HG03354 (cell line): ENCODE measurements around the gene ZNF135.

Source experiments
- ATAC-seq: cut with Tn5 transposase; IDR thresholded peaks from one replicate; pipeline ENCODE4 v1.9.1; 2021; ENCODE audit warnings: mild to moderate bottlenecking; ENCODE audit not compliant: unreplicated experiment, poor library complexity, severe bottlenecking

ZNF135 gene

DNA sequence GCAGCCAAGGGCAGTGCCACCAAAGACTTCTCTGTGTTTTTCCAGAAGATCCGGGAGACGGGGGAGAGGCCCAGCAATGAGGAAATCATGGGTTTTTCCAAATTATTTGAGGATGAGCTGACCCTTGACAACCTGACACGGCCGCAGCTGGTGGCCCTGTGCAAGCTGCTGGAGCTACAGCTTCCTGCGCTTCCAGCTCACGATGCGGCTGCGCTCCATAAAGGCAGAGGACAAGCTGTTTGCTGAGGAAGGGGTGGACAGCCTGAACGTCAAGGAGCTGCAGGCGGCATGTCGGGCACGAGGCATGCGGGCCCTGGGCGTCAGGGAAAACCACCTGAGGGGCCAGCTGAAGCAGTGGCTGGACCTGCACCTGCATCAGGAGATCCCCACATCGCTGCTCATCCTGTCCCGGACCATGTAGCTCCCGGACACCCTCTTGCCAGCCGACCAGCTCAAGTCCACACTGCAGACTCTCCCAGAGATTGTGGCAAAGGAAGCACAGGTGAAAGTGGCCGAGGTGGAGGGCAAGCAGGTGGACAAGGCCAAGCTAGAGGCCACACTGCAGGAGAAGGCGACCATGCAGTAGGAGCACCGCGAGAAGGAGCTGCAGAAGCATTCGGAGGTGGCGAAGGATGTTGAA is 13.6 kb upstream of the ZNF135 start:
- ATAC-seq = no peak

DNA sequence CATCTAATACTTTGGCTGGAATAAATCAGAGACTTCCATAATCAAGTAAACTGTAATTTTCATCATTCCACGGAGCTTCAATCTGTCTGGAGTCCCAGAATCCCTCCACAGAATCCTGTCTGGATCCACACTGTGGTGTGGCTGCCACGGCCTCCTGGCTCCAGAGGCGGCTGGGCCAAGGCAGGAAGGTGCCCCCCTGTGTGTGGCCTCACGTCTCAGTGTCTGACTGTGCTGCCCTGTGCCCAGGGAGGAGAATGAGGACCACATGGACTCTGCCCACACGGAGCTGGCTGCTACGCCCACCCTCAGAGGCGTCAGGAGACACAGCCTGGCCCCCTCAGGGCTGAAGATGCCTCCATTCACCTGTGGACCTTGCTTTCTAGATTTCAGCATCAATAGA is 12.2 kb upstream of the ZNF135 start:
- no peak for ATAC-seq

DNA sequence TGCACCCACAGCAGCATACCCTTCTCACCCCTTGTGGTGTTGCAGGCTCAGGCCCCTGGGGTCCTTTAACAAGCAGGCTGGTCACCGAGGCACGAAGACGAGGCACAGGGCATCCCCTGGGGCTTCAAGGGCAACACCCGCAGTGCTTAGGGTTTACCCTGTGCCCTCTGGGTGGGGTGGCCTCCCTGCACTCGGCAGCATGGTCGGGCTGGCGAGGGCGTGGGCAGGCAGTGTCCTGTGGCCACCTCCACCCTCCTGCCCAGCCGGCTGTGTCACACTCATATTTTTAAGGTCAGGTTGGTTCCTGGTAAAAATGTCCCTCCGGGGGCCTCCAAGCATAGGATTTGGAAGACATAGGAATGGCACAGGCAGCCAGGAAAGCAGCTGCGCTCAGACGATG is 11.4 kb upstream of the ZNF135 start:
- ATAC-seq = no peak

DNA sequence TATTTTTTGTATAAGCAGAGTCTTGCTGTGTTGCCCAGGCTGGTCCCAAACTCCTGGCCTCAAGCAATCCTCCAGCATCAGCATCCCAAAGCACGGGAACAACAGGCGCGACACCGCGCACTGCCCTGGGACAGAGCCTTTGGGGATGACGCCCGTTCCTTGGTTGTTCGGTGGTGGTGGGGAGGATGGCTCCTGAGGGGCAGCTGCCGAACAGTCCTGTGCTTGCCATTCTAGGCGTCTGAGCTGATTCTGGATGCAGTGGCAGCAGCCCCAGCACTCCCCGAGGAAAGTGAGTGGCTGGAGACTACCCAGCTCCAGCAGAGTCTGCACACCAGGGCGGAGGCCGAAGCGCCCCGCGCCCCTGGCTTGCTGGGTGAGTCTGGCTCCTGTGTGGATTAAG is 6.8 kb upstream of the ZNF135 start:
- ATAC-seq = no peak

DNA sequence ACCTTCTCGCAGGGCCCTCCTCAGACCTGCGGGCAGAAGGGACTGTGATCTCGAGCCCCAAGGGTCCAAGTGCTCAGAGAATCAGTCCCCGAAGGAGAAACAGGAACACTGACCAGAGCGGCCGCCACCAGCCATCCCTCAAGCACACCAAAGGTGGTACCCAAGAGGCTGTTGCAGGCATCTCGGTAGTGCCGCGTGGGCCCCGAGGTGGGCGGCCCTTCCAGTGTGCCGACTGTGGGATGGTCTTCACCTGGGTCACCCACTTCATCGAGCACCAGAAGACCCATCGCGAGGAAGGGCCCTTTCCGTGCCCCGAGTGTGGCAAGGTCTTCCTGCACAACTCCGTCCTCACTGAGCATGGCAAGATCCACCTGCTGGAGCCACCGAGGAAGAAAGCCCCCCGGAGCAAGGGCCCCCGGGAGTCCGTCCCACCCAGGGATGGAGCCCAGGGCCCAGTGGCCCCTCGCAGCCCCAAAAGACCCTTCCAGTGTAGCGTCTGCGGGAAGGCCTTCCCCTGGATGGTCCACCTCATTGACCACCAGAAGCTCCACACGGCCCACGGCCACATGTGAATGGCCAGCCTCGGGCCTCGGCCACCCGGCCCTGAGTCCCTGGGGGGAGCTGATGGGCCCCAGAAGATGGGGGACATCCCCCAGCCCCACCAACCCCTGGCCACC is 5.5 kb upstream of the ZNF135 start:
- no peak for ATAC-seq

DNA sequence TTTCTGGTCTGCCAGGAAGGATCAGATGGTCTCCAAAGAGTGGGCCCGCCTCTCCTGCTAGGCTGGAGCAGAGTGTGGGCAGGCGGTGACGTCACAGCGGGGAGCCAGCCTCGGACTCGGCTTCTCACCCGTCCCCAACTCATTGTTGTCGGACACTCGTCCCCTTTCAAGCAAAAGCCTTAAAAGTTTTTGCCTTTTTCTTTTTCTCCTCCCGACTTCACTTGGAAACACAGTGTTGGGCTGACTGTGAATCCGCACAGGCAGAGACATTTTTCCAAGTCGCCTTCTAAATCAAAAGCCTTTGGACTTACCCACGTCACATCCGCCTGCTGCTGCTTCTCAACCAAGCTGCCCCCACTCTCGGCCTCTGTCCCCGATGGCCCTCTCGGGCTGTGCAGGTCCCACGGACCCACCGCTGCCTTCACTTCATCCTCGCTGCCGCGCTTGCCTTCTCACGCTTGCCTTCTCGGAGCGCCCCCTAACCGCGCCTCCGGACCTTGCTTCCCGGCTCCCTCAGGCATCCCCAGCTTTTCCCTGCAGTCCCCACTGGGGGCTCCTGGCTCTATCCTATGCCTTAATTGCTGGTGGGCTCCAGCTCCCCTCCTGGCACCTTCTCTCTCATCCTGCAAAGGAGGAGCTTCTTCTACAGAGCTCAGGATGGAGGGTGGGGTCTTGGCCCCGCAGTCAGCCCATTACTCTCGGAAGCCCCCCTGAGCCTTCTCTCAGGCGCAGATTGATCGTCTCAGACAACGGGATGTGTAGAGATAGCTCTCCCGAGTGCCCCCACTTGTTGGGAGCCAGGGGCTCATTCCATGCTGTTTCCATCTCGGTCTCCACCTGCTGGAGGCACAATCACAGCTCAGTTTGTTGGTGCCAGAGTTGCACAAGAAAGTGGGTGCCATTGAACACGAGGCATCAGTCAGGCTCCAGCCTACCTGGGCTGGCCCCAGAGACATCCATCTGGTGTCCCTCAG is 3.9 kb upstream of the ZNF135 start:
- ATAC-seq = no peak

DNA sequence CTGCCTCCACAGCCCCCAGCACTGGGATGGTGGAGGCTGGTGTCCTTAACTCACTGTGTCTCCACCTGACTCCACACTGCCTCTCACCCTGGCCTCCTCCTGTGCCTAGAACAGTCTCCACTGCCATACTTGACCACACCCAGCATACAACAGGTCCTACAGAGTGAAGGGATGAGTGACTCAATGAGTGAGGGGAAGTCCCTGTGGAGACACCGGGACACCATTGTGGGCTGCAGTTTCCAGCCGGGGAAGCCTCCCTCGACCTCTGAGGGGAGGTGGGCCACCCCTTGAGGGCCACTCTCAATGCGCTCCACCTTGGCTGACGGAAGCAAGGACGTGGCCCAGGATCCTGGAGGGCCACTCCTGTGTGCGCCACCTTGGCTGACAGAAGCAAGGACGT is 2.8 kb upstream of the ZNF135 start:
- no peak for ATAC-seq

DNA sequence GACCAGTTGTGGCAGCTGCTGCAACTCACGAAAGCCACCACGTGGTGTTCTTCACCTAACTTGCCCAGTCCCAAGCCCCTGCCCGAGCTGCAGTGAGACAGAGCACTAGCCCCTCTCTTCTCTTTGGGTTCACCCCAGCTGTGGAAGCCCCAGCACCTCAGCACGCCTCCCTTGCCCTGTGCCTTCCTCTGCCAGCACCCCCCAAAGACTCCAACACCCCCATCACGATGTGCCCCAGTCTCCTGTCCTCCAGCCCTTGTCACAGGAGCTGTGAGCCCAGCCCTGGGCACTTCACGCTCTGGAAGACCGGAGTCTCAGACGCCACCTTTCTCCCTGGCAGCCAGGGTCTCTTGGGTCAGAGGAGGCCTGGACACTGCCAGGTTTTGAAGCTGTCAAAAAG is 2.2 kb upstream of the ZNF135 start:
- no peak for ATAC-seq

DNA sequence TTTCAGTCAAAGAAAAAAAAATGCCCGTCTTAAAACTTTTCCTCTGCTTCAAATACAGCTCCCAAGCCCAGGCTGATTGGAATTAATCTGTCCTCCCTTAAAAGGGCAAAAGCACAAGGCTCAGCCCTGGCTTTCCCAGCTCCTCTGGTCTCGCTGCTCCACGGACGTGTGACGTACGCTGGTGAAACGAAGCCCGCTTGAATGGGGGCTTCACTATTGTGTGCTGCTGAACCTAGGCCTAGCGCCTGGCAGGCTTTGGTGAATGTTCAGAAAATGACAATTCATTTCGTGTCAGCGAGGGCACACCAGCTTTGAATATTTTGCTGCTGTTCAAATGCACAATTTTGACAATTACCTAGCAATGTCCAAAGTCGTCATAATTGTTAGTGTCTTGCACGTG is 615 bp upstream of the ZNF135 start:
- no peak for ATAC-seq

DNA sequence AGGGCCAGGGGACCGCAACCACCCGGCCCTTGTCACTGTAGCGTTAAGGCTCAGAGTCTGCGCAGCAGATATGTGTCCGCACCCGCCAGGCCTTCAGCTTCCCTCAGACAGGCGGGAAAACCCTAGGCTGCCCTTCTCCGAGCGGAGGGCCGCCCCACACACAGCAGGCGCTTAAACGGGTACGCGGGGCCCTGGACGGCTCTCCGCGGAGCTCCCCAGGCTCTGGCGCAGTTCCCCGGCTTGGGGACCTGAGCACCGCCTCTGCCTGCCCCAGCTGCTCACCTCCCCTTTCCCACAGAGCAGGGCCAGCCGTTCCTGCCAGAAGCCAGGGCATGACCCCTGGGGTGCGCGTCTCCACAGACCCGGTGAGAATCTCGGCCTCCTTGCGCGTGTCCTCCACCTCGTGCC is 593 bp downstream of the ZNF135 start:
- no peak for ATAC-seq

DNA sequence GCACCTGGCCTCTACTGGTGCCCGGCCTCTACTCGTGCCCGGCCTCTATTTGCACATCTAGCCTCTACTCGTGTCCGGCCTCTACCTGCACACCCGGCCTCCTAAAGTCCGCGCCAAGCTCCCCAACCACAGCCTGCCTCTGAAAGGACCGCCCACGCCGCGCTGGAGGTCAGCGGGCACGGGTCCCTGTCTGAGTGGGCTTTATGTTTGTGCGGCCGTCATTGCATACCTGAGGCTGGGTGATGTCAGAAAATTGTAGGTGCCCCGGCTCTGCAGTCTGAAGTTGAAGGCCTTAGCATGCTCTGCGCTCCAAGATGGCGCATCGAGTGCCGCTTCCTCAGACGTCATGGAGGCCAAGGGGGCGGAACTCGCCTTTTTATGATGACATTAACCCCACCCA is 1.1 kb downstream of the ZNF135 start:
- ATAC-seq = no peak

DNA sequence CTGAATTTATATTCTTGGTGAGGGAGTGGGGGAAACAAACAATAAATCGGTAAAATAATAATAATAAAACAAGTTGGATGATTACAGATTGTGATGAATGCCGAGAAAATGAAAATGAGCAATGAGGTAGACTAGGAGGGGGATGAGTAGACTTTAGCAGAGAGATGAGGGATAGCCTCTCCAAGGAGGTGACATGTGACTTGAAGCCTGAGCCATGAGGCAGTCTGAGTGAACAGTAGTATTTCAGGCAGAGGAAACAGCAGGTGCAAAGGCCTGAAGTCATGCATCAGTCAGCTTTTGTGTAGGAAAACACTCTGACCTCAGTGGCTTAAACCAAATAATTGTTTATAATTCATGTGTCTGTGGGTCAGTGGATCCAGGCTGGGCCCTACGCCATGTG is 4.6 kb downstream of the ZNF135 start:
- no peak for ATAC-seq

DNA sequence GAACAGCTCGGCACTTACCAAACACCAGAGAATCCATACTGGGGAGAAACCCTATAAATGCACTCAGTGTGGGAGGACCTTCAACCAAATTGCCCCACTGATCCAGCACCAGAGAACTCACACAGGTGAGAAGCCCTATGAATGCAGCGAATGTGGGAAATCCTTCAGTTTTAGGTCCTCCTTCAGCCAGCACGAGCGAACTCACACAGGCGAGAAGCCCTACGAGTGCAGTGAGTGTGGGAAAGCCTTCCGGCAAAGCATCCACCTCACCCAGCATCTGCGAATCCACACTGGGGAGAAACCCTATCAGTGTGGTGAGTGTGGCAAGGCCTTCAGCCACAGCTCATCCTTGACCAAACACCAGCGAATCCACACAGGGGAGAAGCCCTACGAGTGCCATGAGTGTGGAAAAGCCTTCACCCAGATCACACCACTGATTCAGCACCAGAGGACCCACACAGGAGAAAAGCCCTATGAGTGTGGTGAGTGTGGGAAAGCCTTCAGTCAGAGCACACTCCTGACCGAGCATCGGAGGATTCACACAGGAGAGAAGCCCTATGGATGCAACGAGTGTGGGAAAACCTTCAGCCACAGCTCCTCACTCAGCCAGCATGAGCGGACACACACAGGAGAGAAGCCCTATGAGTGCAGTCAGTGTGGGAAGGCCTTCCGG is 8.3 kb downstream of the ZNF135 start:
- ATAC-seq = no peak

DNA sequence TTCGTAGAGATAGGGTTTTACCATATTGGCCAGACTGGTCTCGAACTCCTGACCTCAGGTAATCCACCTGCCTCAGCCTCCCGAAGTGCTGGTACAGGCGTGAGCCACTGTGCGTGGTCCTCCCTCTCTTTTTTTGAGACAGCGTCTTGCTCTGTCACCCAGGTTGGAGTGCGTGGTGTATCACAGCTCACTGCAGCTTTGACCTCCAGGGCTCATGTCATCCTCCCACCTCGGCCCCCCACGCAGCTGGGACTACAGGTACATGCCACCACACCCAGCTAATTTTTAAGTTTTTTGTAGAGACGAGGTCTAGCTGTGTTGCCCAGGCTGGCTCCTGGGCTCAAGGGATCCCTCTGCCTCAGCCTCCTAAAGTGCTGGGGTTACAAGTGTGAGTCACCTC is 20.7 kb downstream of the ZNF135 start:
- ATAC-seq = no peak

DNA sequence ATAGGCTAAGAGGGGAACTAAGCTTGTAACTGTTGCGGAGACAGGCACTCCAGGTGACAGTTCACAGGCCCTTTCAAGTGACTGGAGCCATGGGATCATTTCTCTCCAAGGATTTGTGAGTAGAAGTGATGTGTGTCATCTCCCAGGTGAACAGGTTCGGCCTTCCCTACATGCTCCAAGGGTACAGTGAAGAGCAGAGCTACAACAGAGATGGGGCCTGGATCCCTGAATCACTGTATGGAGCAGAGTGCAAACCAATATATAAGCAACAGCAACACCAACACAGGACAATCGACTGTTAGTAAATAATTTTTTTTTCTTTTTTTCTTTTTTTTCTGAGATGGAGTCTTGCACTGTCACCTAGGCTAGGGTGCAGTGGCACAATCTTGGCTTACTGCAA is 23.9 kb downstream of the ZNF135 start:
- ATAC-seq = no peak

DNA sequence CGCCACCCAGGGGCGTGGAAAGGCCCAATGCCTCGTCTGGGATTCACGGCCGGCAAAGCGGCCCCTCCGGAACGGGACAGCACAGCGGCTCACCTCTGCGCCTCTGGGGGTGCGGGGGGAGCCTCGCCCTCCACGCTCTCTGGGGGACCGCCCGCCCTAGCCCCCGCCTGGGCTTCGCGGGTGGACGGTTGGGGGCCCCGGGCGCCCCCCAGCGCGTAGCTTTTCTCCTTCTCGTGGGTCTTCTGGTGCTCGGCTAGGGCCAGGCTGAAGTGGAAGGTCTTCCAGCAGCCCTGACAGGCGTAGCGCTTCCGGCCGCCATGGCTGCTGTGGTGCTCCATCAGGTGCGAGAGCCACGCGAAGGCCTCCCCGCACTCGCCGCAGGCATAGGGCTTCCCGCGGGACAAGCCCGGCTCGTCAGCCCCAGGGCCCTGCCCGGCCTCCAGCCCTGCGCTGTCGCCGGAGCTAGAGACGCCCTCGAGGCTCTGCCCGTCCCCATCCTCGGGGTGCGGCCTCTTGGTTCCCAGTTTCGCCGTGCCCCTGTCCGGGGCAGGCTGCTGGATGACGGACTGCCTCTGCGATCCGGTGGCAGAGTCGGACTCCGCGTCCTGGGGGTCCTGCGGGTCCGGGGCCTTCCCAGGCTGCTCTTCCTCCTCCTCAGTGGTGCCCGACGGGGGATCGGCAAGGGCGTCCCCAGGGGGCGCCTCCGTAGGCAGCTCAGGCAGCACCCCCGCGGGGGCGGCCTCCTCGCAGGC is 25.7 kb downstream of the ZNF135 start:
- ATAC-seq = no peak

DNA sequence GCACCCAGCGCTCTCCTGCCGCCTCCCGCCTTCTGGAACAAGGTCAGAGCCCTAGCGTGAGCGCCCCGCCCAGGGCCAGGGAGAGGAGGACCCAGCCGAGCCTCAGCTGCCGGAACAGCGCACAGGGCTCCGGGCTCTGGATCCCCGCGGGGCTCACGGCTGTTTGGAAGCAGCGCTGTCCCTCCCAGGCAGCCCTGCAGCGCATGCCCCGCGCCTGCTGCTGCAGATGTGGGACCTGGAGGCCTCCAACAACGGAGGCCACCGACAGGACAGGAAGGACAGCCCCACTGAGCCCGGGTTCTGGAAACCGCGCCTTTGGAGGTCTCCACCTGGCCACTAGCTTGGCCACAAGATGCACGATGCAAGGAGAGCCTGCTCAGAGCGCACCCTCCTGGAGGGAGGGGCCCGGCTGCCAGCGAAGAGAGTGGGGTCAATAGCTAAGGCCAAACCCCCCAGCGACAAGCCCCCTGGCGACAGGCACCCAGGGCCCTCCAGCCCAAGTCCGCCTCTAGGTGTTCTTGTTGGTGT is 26.3 kb downstream of the ZNF135 start:
- no peak for ATAC-seq

DNA sequence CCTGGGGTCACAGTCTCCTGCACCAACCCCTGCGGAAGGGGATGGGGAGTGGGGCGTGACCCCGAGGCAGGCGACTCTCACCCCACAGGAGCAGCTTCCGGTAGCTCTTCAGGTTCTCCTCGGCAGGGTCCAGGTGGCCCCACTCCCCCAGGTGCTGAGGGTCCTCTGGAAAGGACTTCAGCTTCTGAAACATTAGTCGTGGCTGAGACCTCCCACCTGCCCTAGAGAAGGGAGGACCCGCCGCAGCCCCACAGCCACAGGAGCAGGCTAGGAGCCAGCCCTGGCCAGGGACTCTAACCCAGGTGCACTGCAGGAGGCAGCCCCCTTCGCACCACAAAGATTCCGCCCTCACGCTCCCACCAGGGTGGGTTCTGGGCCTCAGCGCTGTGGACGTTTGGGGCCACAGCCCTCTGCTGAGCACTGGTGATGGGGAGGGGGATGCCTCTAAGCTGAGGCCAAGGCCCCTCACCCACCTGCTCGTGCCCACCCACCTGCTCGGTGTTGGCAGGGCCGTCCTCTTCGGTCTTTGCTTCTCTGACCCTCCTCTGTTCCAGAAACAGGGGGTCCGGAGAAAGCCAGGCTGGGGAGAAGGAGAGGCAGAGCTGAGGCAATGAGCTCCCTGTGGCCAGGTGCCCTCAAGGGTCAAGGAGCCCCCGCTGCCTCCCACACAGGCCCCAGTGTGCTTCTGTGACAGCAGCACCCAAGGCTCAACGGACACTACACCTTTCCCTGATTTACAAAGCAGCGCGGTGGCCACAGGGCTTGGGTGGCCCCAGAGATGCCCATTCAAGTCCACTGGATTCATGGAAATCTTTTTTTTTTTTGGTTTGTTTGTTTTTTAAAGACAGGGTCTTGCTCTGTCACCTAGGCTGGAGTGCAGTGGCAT is 28.0 kb downstream of the ZNF135 start:
- ATAC-seq = no peak
